Panc1 (cell line): ENCODE measurements around the gene USH2A. TPM values are rescaled to one million over a fixed set of nuclear protein-coding genes. Genes with fewer than 3 reads are reported as not detected.

Source experiments
- ATAC-seq: fragments of 200-7000 bp; cut with Tn5 transposase; 2 replicates; pipeline ENCODE4 v1.9.1; 2020; ENCODE audit warnings: mild to moderate bottlenecking, moderate library complexity
- BruUV-seq: library from RNA; stranded (reverse); fragments of 400-500 nt; replicated peaks from 2 replicates; lab custom pipeline; 2021; lab: Mats Ljungman, UMichigan
- CTCF ChIA-PET: fragments of 300-600 bp; sonication (Branson Sonifier 250); formaldehyde crosslinking; loops from one replicate; lab custom pipeline; 2022; ENCODE audit warnings: antibody characterized with exemption; lab: Charles Lee
- POLR2A ChIA-PET: fragments of 300-600 bp; sonication (Branson Sonifier 250); formaldehyde crosslinking; loops from one replicate; lab custom pipeline; 2022; ENCODE audit warnings: antibody characterized with exemption; lab: Charles Lee
- DNase-seq: peaks from one replicate; pipeline ENCODE4 v3.0.0-alpha.2; 2010; ENCODE audit warnings: low read depth, low spot score
- H3K27ac ChIP-seq: 2 replicates; pipeline ENCODE4 v1.5.1; 2011; ENCODE audit warnings: mild to moderate bottlenecking, low read length, inconsistent platforms
- H3K27me3 ChIP-seq: fragments of 200-500 bp; sonication (Bioruptor generic); 2 replicates; pipeline ENCODE4 v1.6.0; 2014; ENCODE audit warnings: low read length, inconsistent platforms; ENCODE audit not compliant: control insufficient read depth, insufficient read depth
- H3K36me3 ChIP-seq: fragments of 200-500 bp; sonication (Bioruptor generic); 2 replicates; pipeline ENCODE4 v1.5.1; 2014; ENCODE audit warnings: inconsistent platforms, mild to moderate bottlenecking, low read length, moderate library complexity; ENCODE audit not compliant: control insufficient read depth, insufficient read depth
- H3K4me1 ChIP-seq: 2 replicates; pipeline ENCODE4 v1.5.1; 2011; ENCODE audit warnings: inconsistent platforms, mild to moderate bottlenecking, low read length, moderate library complexity; ENCODE audit not compliant: control insufficient read depth, insufficient read depth
- H3K4me3 ChIP-seq, 2 experiments: 2 replicates each; pipeline ENCODE4 v1.5.1; 2011 to 2012; ENCODE audit warnings: low read depth in 2 of 2, low read length in 2 of 2, mild to moderate bottlenecking in 2 of 2, inconsistent platforms in 1 of 2, moderate library complexity in 1 of 2
- H3K9me3 ChIP-seq: fragments of 200-500 bp; sonication (Bioruptor generic); 2 replicates; pipeline ENCODE4 v1.5.1; 2014; ENCODE audit warnings: low read depth, mild to moderate bottlenecking, inconsistent platforms, low read length, moderate library complexity; ENCODE audit not compliant: control insufficient read depth, insufficient read depth
- POLR2AphosphoS5 ChIP-seq: IDR thresholded peaks from 2 replicates; pipeline ENCODE4 v1.6.1; 2012; ENCODE audit warnings: mild to moderate bottlenecking, low read depth, low read length, moderate library complexity
- SIN3A ChIP-seq: IDR thresholded peaks from 2 replicates; pipeline ENCODE4 v1.6.1; 2012; ENCODE audit warnings: low read depth, mild to moderate bottlenecking, low read length, moderate library complexity, borderline replicate concordance; ENCODE audit not compliant: insufficient read depth
- TCF7L2 ChIP-seq: IDR thresholded peaks from 2 replicates; pipeline ENCODE4 v1.6.1; 2011; ENCODE audit warnings: mild to moderate bottlenecking, low read depth, low read length, inconsistent platforms
- in situ Hi-C: cut with HindIII; loops from 2 replicates; pipeline ENCODE4 v1.10.0; 2016; ENCODE audit warnings: low sequenced_read_pairs, low pct_unique_long_range_greater_than_20kb
- intact Hi-C: fragments of 100-400 bp; cut with micrococcal nuclease; formaldehyde crosslinking; loops from one replicate; pipeline ENCODE4 v1.10.0; 2022; ENCODE audit not compliant: unreplicated experiment
- total RNA-seq: library from RNA; stranded (reverse); gene quantifications from one replicate; pipeline ENCODE4 v1.2.1, GENCODE V29; 2021; ENCODE audit not compliant: unreplicated experiment
- TF ChIP-seq, protein P1 (sequence below), 2 experiments: IDR thresholded peaks; 2 replicates each; pipeline ENCODE4 v1.6.1; 2011 to 2012; ENCODE audit warnings: low read depth in 2 of 2, control low read depth in 1 of 2, low read length in 1 of 2, mild to moderate bottlenecking in 1 of 2, moderate library complexity in 1 of 2; ENCODE audit not compliant: insufficient read depth in 1 of 2
- TF ChIP-seq, protein P2 (sequence below): fragments of 450-650 bp; IDR thresholded peaks from 2 replicates; pipeline ENCODE4 v1.5.1; 2017; ENCODE audit warnings: mild to moderate bottlenecking

Gene USH2A
- total RNA-seq, 1 experiment from 2014 or later: not detected

- Histone ChIP-seq H3K27ac (no peak overlapping the region), H3K4me3 (no peak overlapping the region), H3K27me3 (no peaks in the 10 kb centered on the region), H3K36me3 (no peaks in the 10 kb centered on the region), H3K4me1 (no peaks in the 10 kb centered on the region), H3K9me3 (no peaks in the 10 kb centered on the region)
- CTCF ChIA-PET: no interaction called here
- POLR2A ChIA-PET: no interaction called here
- in situ Hi-C loops: no loop called here
- no peak for DNase-seq
- no peak for TF ChIP-seq SIN3A
- TF ChIP-seq, protein P1, sequence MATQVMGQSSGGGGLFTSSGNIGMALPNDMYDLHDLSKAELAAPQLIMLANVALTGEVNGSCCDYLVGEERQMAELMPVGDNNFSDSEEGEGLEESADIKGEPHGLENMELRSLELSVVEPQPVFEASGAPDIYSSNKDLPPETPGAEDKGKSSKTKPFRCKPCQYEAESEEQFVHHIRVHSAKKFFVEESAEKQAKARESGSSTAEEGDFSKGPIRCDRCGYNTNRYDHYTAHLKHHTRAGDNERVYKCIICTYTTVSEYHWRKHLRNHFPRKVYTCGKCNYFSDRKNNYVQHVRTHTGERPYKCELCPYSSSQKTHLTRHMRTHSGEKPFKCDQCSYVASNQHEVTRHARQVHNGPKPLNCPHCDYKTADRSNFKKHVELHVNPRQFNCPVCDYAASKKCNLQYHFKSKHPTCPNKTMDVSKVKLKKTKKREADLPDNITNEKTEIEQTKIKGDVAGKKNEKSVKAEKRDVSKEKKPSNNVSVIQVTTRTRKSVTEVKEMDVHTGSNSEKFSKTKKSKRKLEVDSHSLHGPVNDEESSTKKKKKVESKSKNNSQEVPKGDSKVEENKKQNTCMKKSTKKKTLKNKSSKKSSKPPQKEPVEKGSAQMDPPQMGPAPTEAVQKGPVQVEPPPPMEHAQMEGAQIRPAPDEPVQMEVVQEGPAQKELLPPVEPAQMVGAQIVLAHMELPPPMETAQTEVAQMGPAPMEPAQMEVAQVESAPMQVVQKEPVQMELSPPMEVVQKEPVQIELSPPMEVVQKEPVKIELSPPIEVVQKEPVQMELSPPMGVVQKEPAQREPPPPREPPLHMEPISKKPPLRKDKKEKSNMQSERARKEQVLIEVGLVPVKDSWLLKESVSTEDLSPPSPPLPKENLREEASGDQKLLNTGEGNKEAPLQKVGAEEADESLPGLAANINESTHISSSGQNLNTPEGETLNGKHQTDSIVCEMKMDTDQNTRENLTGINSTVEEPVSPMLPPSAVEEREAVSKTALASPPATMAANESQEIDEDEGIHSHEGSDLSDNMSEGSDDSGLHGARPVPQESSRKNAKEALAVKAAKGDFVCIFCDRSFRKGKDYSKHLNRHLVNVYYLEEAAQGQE (IDR thresholded peaks at IDR 0.05; ENCODE audit: insufficient read depth in 1 of 2, low read depth in 2 of 2, low read length in 1 of 2): no peak
- TF ChIP-seq, protein P2, sequence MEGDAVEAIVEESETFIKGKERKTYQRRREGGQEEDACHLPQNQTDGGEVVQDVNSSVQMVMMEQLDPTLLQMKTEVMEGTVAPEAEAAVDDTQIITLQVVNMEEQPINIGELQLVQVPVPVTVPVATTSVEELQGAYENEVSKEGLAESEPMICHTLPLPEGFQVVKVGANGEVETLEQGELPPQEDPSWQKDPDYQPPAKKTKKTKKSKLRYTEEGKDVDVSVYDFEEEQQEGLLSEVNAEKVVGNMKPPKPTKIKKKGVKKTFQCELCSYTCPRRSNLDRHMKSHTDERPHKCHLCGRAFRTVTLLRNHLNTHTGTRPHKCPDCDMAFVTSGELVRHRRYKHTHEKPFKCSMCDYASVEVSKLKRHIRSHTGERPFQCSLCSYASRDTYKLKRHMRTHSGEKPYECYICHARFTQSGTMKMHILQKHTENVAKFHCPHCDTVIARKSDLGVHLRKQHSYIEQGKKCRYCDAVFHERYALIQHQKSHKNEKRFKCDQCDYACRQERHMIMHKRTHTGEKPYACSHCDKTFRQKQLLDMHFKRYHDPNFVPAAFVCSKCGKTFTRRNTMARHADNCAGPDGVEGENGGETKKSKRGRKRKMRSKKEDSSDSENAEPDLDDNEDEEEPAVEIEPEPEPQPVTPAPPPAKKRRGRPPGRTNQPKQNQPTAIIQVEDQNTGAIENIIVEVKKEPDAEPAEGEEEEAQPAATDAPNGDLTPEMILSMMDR: no peak
- TF ChIP-seq POLR2AphosphoS5: no peak
- TF ChIP-seq TCF7L2: no peak
- no TSS peak for BruUV-seq
- intact Hi-C loops: no loop called here
- ATAC-seq: no peak
Measured at GRCh38 chr1:216366979-216367378, 56.3 kb downstream of the USH2A start.

GRCh38 chr1:216356945-216357344 lies 66.3 kb downstream of the USH2A start:
- ATAC-seq (no peak), DNase-seq (no peak)
- Histone ChIP-seq H3K9me3 (peaks cover 7% of the 10 kb centered on the region; the same call in 1 of the 2 replicates), H3K4me1 (no peaks in the 10 kb centered on the region), H3K4me3 (no peak overlapping the region), H3K36me3 (no peaks in the 10 kb centered on the region), H3K27ac (no peak overlapping the region), H3K27me3 (no peaks in the 10 kb centered on the region)
- TF ChIP-seq TCF7L2 (no peak), POLR2AphosphoS5 (no peak), SIN3A (no peak)
- TF ChIP-seq, protein P2: no peak
- TF ChIP-seq, protein P1 (IDR thresholded peaks at IDR 0.05; ENCODE audit: insufficient read depth in 1 of 2, low read depth in 2 of 2, low read length in 1 of 2): no peak
- no TSS peak for BruUV-seq
- POLR2A ChIA-PET: no interaction called here
- in situ Hi-C loops (no loop called here), intact Hi-C loops (no loop called here)
- CTCF ChIA-PET: no interaction called here
